ENCODE results near the gene GALNT13. TPM values are rescaled to one million over a fixed set of nuclear protein-coding genes. Genes with fewer than 3 reads are reported as not detected.

Gene GALNT13
- polyA plus RNA-seq, 3 donors = not detected

DNA sequence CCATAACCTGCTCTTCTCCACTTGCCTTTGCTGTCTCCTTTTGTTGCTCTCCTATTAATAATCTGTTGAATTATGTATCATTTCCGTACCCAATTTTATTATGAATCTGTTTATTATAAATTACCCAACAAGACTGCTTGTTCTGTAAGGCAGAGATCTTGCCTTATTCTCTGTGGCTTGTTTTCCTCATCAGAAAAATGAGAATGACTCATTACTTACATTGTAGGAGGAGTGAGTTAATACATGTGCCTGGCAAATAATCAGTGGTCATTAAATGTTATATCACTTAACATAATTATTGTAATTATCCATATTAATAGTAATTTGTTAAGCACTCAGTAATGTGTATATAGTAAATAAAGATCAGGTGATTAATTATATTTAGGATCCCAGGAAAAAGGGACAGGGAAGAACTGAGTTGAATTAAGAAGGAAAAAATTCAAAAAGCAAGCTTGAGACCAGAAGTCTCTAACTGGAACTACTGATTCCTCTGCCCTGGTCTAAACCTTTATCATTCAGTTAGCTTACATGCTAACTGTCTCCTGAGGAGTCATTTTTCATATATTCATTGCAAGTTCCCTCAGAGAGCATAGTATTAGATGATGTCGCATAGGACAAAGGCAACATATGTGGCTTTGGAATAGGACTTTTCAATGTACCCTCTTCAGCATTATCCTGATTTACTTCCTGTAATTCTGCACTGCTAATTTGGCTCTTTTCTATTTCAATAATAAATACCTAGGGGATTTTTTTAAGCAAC lies 335.7 kb downstream of the GALNT13 start:
- DNase-seq = no peak
- no peak overlapping the region for H3K27ac ChIP-seq (ENCODE audit: low read depth in 1 of 2, low read length in 2 of 2)
- no peaks in the 10 kb centered on the region for H3K27me3 ChIP-seq (ENCODE audit: control insufficient read depth in 2 of 2, insufficient read depth in 2 of 2, low read length in 2 of 2)
- no peaks in the 10 kb centered on the region for H3K36me3 ChIP-seq (replicated peaks in 1 of 2; ENCODE audit: control insufficient read depth in 1 of 2, insufficient read depth in 2 of 2, low read length in 2 of 2)
- WGBS (ENCODE audit: insufficient coverage) = no CpG with 5 or more reads among the region's 2 CpGs
- peaks cover 0 to 1% (median 0%) of the 10 kb centered on the region in 3 donors for H3K27me3 Mint-ChIP-seq (ENCODE audit: low read depth in 3 of 3)
- H4K20me1 ChIP-seq (ENCODE audit: insufficient read depth, low read length) = no peaks in the 10 kb centered on the region
- H3K36me3 Mint-ChIP-seq = no peaks in the 10 kb centered on the region
- H3K4me2 ChIP-seq (replicated peaks; ENCODE audit: extremely low read depth, low read length, poor library complexity, severe bottlenecking) = no peak overlapping the region
- no peak overlapping the region for H2AFZ ChIP-seq (ENCODE audit: insufficient read depth, low read depth, low read length, poor library complexity, severe bottlenecking)
- H3K9ac ChIP-seq (ENCODE audit: insufficient read depth, low read length, poor library complexity, severe bottlenecking) = no peak overlapping the region
- H3K9me3 Mint-ChIP-seq = peaks cover 0 to 4% (median 1%) of the 10 kb centered on the region in 7 donors
- no peaks in the 10 kb centered on the region for H3K4me1 ChIP-seq (ENCODE audit: control insufficient read depth in 1 of 2, insufficient read depth in 2 of 2, low read length in 2 of 2)
- H3K4me3 Mint-ChIP-seq = no peak overlapping the region
- intact Hi-C loops (cut with micrococcal nuclease) = no loop called here
- no peak for TF ChIP-seq CTCF (IDR thresholded peaks at IDR 0.05)
- no peaks in the 10 kb centered on the region for H3K4me1 Mint-ChIP-seq
- no peaks in the 10 kb centered on the region for H3K9me3 ChIP-seq (replicated peaks in 1 of 2; ENCODE audit: control insufficient read depth in 1 of 2, insufficient read depth in 1 of 2, low read length in 2 of 2)
- H3K79me2 ChIP-seq (ENCODE audit: insufficient read depth, low read length) = no peaks in the 10 kb centered on the region
- H3K27ac Mint-ChIP-seq = no peak overlapping the region
- H3K4me3 ChIP-seq (replicated peaks in 1 of 3; ENCODE audit: low read depth in 2 of 3, low read length in 3 of 3) = no peak overlapping the region

GRCh38 chr2:154223726-154224125 lies 352.0 kb downstream of the GALNT13 start:
- Mint-ChIP-seq H3K27ac (no peak overlapping the region), H3K36me3 (no peaks in the 10 kb centered on the region), H3K4me1 (no peaks in the 10 kb centered on the region), H3K27me3 (ENCODE audit: low read depth in 3 of 3) (no peaks in the 10 kb centered on the region), H3K9me3 (peaks cover 0 to 12% (median 6%) of the 10 kb centered on the region in 7 donors), H3K4me3 (no peak overlapping the region)
- Histone ChIP-seq H3K79me2 (ENCODE audit: insufficient read depth, low read length) (no peaks in the 10 kb centered on the region), H3K9me3 (replicated peaks in 1 of 2; ENCODE audit: control insufficient read depth in 1 of 2, insufficient read depth in 1 of 2, low read length in 2 of 2) (peaks cover 0 to 3% of the 10 kb centered on the region in 2 donors), H3K4me1 (ENCODE audit: control insufficient read depth in 1 of 2, insufficient read depth in 2 of 2, low read length in 2 of 2) (no peaks in the 10 kb centered on the region), H4K20me1 (ENCODE audit: insufficient read depth, low read length) (no peaks in the 10 kb centered on the region), H3K27ac (ENCODE audit: low read depth in 1 of 2, low read length in 2 of 2) (no peak overlapping the region), H3K36me3 (replicated peaks in 1 of 2; ENCODE audit: control insufficient read depth in 1 of 2, insufficient read depth in 2 of 2, low read length in 2 of 2) (no peaks in the 10 kb centered on the region), H3K4me2 (replicated peaks; ENCODE audit: extremely low read depth, low read length, poor library complexity, severe bottlenecking) (no peak overlapping the region), H3K9ac (ENCODE audit: insufficient read depth, low read length, poor library complexity, severe bottlenecking) (no peak overlapping the region), H3K4me3 (replicated peaks in 1 of 3; ENCODE audit: low read depth in 2 of 3, low read length in 3 of 3) (no peak overlapping the region), H2AFZ (ENCODE audit: insufficient read depth, low read depth, low read length, poor library complexity, severe bottlenecking) (no peak overlapping the region), H3K27me3 (ENCODE audit: control insufficient read depth in 2 of 2, insufficient read depth in 2 of 2, low read length in 2 of 2) (no peaks in the 10 kb centered on the region)
- intact Hi-C loops (cut with micrococcal nuclease) = no loop called here
- DNase-seq = no peak
- no CpG with 5 or more reads among the region's 1 CpG for WGBS (ENCODE audit: insufficient coverage)
- TF ChIP-seq CTCF (IDR thresholded peaks at IDR 0.05) = no peak

Data from CD14-positive monocyte (primary cell).